ENCODE results near the gene LDLRAP1.
"Not testable (repeated sequence)": the region's sequence is repeated elsewhere in the genome, so short reads cannot be mapped to it uniquely, and the experiment has no call there.

Gene LDLRAP1

GRCh38 chr1:25573591-25573930, 30.2 kb downstream of the LDLRAP1 start:
- no peak for DNase-seq

DNA sequence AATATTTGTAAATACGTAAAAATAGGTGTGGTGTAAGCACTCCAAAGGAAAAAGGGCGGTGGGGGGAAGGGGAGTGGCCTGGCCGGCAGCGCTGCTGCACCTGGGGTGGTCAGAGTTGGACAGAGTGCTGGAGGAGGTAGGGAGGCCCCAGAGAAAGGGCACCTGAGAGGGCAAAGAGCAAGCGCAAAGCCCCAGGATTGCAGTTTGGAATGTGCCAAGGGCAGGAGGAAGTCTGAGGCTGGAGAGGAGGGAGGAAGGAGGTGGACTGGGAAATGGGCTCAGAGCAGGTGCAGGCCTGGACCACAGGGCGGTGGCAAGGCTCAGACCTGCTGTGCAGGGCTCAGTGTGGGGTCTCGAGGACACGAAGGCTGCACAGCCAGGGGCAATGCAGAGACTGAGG, 30.6 kb downstream of the LDLRAP1 start:
- no peak for DNase-seq

DNA sequence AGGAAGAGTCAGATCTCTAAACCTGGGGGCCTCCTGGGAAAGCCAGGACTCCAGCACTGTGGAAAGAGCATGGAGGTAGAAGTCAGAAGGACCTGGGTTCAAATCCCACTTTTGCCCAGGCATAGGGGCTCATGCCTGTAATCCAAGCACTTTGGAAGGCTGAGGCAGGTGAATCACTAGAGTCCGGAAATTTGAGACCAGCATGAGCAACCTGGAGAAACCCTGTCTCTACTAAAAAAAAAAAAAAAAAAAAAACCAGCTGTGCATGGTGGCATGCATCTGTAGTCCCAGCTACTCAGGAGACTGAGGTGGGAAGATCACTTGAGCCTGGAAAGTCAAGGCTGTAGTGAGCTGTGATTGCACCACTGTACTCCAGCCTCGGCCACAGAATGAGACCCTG, 31.8 kb downstream of the LDLRAP1 start:
- no peak for DNase-seq

DNA sequence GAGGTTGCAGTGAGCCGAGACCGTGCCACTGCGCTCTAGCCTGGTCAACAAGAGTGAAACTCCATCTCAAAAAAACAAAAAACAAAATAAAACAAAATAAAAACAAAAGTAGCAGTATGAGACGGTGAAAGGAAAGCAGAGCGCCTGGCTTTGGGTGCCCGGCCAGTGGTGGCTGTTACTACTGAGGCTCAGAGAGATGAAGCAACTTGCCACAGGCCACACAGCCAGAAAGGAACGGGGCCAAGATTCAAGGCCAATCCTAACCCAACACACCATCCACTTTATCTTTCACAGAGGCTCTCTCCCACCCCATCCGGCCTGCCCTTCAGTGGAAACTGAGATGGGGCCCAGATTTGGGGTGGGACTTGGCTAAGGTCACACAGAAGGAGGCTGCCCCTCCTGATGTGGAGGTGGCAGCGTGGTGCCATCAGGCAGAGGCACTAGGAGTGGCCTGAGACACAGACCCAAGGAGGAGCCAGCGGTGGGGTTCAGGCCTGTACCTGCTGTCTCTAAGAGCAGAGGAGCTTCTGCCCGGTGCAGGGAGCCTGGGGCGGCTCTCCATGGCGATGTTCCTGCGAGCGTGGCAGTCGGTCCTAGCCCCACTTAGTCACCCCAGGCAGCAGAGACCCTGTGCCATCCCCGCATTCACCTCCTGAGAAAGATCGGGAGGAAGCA, 33.2 kb downstream of the LDLRAP1 start:
- DNase-seq, result no peak

DNA sequence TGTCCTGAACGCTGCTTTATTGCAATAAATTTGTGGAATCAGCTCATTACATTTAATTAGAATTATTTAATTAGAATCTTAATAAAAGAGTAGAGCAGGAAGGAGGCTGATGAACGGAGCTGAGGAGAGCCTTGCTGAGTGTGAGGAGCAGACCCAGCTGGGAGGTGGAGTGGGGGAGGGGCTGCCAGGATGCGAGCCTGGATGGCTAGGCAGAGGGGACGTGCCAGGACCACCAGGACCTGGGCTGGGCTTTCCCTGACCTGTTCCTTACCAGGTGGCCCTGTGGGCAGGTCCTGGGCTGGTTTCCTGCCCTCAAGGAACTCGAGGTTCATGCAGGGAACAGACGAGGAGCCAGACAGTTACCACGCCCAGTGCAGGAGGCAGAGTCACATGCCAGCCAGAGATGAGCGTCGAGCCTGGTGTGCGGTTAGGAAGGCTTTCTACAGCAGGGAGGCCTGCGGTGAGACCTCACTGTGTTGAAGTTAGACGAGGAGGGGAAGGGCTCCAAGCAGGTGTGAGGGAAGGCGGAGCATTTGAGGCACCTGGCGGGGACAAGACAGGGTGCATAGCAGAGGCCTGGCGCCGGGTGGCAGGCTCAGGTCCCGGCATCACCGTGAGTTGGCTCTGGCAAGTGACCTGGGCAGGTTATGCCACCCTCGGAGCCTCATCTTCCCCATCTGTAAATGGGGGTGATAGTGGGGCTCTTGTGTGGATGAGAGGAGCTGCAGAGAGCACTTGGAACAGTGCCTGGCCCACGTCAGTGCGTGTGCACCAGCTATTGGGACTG, 33.9 kb downstream of the LDLRAP1 start:
- no peak for DNase-seq

GRCh38 chr1:25579292-25580252, 36.2 kb downstream of the LDLRAP1 start:
- no peak for DNase-seq

DNA sequence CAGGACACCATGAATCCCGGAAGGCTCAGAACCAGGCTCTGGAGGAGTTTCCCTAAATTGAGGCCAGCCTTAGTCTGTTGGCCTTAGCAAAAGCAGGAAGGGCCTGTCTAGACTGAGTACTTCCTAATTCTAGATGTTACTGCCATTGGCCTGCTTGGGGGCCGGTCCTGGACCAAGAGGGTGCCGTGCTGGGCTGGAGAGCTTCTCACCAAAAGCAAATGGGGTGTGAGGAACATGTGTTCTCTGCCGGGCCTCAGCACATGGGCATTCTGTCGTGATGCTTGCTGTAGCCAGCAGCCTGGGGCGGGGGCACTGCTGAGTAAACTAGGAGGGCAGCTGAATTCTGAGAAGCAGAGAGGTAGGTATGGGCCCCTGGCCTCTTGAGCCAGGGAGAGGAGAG, 37.5 kb downstream of the LDLRAP1 start:
- no peak for DNase-seq

GRCh38 chr1:25581764-25582163, 38.4 kb downstream of the LDLRAP1 start:
- no peak for DNase-seq

- no peak for DNase-seq
Measured at GRCh38 chr1:25583519-25584370, 40.3 kb downstream of the LDLRAP1 start.

DNA sequence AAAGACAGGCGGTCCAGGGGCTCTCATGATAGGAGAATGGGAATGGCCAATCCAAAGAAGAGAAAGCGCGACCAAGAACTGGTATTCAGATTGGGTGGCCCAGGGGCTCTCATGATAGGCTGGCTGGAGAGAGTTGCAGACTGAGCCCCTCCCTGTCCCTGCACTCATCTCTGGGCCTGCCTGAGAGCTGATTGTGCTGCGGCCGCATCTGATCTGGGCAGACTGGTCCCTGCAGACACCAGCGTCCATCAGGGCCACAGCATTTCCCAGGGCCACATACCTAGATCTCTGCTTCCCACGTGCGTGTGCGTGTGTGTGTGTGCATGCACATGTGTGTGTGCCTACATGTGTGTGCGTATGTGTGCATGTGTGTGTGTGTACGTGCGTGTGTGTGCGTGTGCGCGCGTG, 42.8 kb downstream of the LDLRAP1 start:
- DNase-seq, result no peak

DNA sequence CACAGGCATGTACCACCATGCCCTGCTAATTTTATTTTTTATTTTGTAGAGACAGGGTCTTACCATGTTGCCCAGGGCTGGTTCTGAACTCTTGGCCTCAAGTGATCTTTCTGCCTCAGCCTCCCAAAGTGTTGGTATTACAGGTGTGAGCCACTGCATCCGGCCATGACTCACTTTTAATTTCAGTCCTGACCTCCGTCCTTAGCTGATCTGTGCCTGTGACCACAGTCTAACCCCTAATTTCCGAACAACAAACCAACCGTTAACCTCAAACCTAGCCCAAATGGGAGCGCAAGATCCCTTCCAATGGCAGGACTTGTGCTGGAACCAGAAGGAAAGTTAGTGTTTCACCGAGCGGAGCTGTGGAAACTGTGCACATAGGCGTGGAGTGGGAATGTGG, 43.9 kb downstream of the LDLRAP1 start:
- DNase-seq, result no peak

GRCh38 chr1:25588224-25588623, 44.8 kb downstream of the LDLRAP1 start:
- DNase-seq, result not testable (repeated sequence)

- DNase-seq, result not testable (repeated sequence)
Measured at GRCh38 chr1:25588786-25589185, 45.4 kb downstream of the LDLRAP1 start.

DNA sequence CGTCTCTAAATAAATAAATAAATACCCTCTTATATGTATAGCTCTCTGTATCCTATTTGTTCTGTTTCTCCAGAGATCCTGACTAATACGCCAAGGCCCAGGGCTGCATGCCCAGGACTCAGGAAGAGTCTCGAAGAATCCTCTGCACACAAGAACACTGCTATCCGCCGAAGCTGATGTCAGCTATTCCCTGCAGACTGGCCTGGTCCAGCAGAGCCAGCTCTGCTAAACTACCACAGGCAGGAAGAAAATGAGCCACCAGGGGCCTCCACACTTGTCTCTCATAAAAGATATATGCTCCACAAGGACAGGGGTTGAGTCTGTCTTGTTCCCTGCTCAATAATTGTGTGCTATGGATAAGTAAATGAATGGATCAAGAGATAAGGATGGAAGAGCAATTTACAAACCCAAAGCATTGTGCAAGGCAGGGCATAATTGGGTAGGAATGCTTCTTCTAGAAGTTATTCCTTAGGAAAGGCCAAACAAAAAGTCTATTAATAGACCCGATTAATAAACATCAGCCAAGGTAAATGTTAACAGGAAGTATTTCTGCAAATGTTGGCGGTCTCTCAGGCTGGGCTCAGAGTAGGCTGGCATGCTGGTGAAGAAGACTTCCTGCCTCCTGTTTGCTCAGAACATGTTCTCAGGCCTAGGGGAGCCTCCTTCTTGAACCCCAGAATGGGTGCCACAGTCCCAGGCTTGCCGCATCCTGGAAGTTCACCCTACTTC, 46.9 kb downstream of the LDLRAP1 start:
- DNase-seq, result no peak

DNA sequence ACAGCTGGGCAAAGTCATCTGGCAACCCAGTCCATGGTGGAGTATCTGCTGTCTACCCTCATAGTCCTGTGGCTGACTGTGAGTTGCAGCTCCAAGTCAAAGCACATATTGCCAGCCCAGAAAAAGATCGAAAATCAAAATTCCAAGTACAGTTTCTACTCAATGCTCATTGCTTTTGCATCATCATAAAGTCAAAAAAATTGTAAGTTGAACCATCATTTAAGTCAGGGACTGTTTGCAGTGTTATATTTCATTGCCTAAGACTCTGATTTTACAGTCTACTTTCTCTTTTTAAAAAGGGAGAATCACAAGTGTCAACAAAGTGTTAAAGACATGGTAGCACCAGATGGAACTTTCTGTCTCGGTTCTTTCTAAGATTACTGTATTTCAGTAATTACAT, 50.5 kb downstream of the LDLRAP1 start:
- no peak for DNase-seq

- no peak for DNase-seq
Measured at GRCh38 chr1:25594971-25595370, 51.6 kb downstream of the LDLRAP1 start.

GRCh38 chr1:25596641-25597040, 53.2 kb downstream of the LDLRAP1 start:
- not testable (repeated sequence) for DNase-seq

DNA sequence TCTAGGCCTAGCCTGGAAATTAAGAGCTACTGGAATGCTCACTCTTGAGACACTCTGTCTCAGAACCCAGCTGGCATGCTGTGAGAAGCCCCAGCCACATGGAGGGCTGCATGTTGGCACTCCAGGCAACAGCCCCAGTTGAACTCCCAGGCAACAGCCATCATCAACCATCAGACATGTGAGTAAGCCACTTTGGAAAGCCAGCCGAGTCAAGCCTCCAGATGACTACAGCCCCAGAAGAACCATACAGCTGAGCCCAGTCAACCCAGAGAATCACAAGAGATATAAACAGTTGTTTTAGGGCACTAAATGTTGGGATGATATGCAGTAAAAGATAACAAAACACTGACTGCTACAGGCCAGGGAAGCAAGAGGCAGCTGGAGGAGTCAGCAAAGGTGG, 55.5 kb downstream of the LDLRAP1 start:
- no peak for DNase-seq

GRCh38 chr1:25599969-25600610, 56.7 kb downstream of the LDLRAP1 start:
- no peak for DNase-seq
